HepG2 (cell line): Measurements from ENCODE around the gene TPRN. TPM values are rescaled to one million over a fixed set of nuclear protein-coding genes. Genes with fewer than 3 reads are reported as not detected.

Source experiments
- ATAC-seq: fragments of 200-7000 bp; cut with Tn5 transposase; 3 replicates; pipeline ENCODE4 v1.9.1; 2020; ENCODE audit warnings: mild to moderate bottlenecking, moderate library complexity
- BruUV-seq: library from RNA; stranded (reverse); fragments of 400-500 nt; replicated peaks from 2 replicates; lab custom pipeline; 2021; lab: Mats Ljungman, UMichigan
- CTCF ChIA-PET: fragments of 300-600 bp; formaldehyde crosslinking; extraction: SDS; loops from one replicate; lab custom pipeline; 2021; ENCODE audit warnings: low total read pairs, inconsistent platforms, low intra/inter-chr PET ratio; lab: Yijun Ruan, JAX
- POLR2A ChIA-PET: fragments of 350-600 bp; sonication (Branson Sonifier 250); formaldehyde crosslinking; loops from one replicate; lab custom pipeline; 2020; ENCODE audit warnings: antibody characterized with exemption, inconsistent platforms; lab: Yijun Ruan, JAX
- DNase-seq: peaks from one replicate; pipeline ENCODE4 v3.0.0-alpha.2; 2015; ENCODE audit warnings: low spot score
- FAIRE-seq: peaks from 3 replicates; lab custom pipeline; 2011; peaks lifted over from hg19 to GRCh38; lab: Jason Lieb, UNC
- H2AFZ ChIP-seq: one replicate; pipeline ENCODE4 v1.6.1; 2011; ENCODE audit warnings: low read length, inconsistent platforms
- H3K27ac ChIP-seq: fragments of 300-600 bp; 3 replicates; pipeline ENCODE4 v1.8.0; 2011; ENCODE audit warnings: mixed run types, mild to moderate bottlenecking, mixed read lengths, low read length, inconsistent platforms; ENCODE audit not compliant: insufficient read depth; ENCODE audit errors: extremely low read length
- H3K27me3 ChIP-seq, 2 experiments: fragments of 200-600 bp in 1 of 2; 2 replicates in 1 of 2; 3 replicates in 1 of 2; pipeline versions ENCODE4 v1.6.0 to v1.8.0; 2011; ENCODE audit warnings: low read length in 2 of 2, mild to moderate bottlenecking in 2 of 2, moderate library complexity in 2 of 2, inconsistent platforms in 1 of 2; ENCODE audit not compliant: insufficient read depth in 2 of 2, control insufficient read depth in 1 of 2
- H3K36me3 ChIP-seq, 2 experiments: fragments of 200-600 bp in 1 of 2; replicated peaks in 1 of 2; 2 replicates in 1 of 2; 3 replicates in 1 of 2; pipeline versions ENCODE4 v1.5.1 to v1.8.0; 2011; ENCODE audit warnings: low read length in 2 of 2, inconsistent platforms in 1 of 2; ENCODE audit not compliant: insufficient read depth in 2 of 2, control insufficient read depth in 1 of 2
- H3K4me1 ChIP-seq: 2 replicates; pipeline ENCODE4 v1.5.1; 2012; ENCODE audit warnings: low read length, inconsistent platforms; ENCODE audit not compliant: insufficient read depth
- H3K4me2 ChIP-seq: 2 replicates; pipeline ENCODE4 v1.6.0; 2011; ENCODE audit warnings: low read depth, low read length, inconsistent platforms
- H3K4me3 ChIP-seq, 3 experiments: fragments of 200-600 bp in 1 of 3; sonication (generic), shearing (Covaris generic) in 1 of 3; replicated peaks in 1 of 3; 2 replicates each; pipeline ENCODE4 v1.5.1; 2011 to 2016; ENCODE audit warnings: low read length in 3 of 3, inconsistent platforms in 2 of 3, low read depth in 2 of 3, mild to moderate bottlenecking in 2 of 3, control low read depth in 1 of 3, mixed read lengths in 1 of 3; ENCODE audit not compliant: insufficient read depth in 1 of 3
- H3K79me2 ChIP-seq: one replicate; pipeline ENCODE4 v1.6.1; 2011; ENCODE audit warnings: low read length, inconsistent platforms; ENCODE audit not compliant: insufficient read depth
- H3K9ac ChIP-seq: 2 replicates; pipeline ENCODE4 v1.6.0; 2011; ENCODE audit warnings: mild to moderate bottlenecking, low read depth, low read length, inconsistent platforms; ENCODE audit not compliant: insufficient read depth
- H3K9me3 ChIP-seq: 2 replicates; pipeline ENCODE4 v1.5.1; 2012; ENCODE audit warnings: mild to moderate bottlenecking, low read length
- H4K20me1 ChIP-seq: 2 replicates; pipeline ENCODE4 v1.6.0; 2011; ENCODE audit warnings: inconsistent platforms, mild to moderate bottlenecking, low read length, moderate library complexity; ENCODE audit not compliant: insufficient read depth
- HDAC2 ChIP-seq: sonication (generic); formaldehyde crosslinking; IDR thresholded peaks from 2 replicates; pipeline ENCODE4 v1.4.0; 2020; ENCODE audit warnings: missing genetic modification reagents
- HMG20B ChIP-seq: conservative IDR thresholded peaks from 2 replicates; pipeline ENCODE4 v1.6.1; 2016; ENCODE audit warnings: missing genetic modification reagents, missing compliant biosample characterization
- MATR3 ChIP-seq: sonication (generic); formaldehyde crosslinking; IDR thresholded peaks from 2 replicates; pipeline ENCODE4 v1.4.0; 2020; ENCODE audit warnings: missing genetic modification reagents
- PHF5A ChIP-seq: IDR thresholded peaks from one replicate; pipeline ENCODE4 v1.6.1; 2018; ENCODE audit warnings: low read depth, missing genetic modification reagents; ENCODE audit not compliant: unreplicated experiment
- SALL2 ChIP-seq: sonication (generic); formaldehyde crosslinking; IDR thresholded peaks from 2 replicates; pipeline ENCODE4 v1.8.1; 2023; ENCODE audit warnings: mild to moderate bottlenecking, missing genetic modification reagents, inconsistent platforms
- TARDBP ChIP-seq: sonication (generic); formaldehyde crosslinking; IDR thresholded peaks from 2 replicates; pipeline ENCODE4 v1.8.0; 2022; ENCODE audit warnings: mild to moderate bottlenecking, missing genetic modification reagents
- ZBTB33 ChIP-seq: sonication (generic); formaldehyde crosslinking; IDR thresholded peaks from 2 replicates; pipeline ENCODE4 v1.4.0; 2020; ENCODE audit warnings: missing genetic modification reagents
- ZC3H13 ChIP-seq: sonication (generic); formaldehyde crosslinking; IDR thresholded peaks from 2 replicates; pipeline ENCODE4 v1.8.1; 2023; ENCODE audit warnings: mild to moderate bottlenecking, missing genetic modification reagents, moderate library complexity
- ZNF687 ChIP-seq: sonication (generic); formaldehyde crosslinking; IDR thresholded peaks from 2 replicates; pipeline ENCODE4 v1.5.1; 2020; ENCODE audit warnings: mild to moderate bottlenecking, missing genetic modification reagents, moderate library complexity
- WGBS: methylation state at CpG from one replicate; pipeline ENCODE4 v1.1.6; 2017; ENCODE audit warnings: low lambda C conversion rate; 5-methylcytosine and 5-hydroxymethylcytosine counted together
- in situ Hi-C: cut with HindIII; loops from 2 replicates; pipeline ENCODE4 v1.10.0; 2017; ENCODE audit warnings: low pct_unique_long_range_greater_than_20kb; ENCODE audit not compliant: extremely low pct_ligation_motif_present
- intact Hi-C: fragments of 100-400 bp; cut with micrococcal nuclease; formaldehyde crosslinking; loops from one replicate; pipeline ENCODE4 v1.10.0; 2022; ENCODE audit not compliant: unreplicated experiment
- polyA plus RNA-seq, 8 experiments: library from polyadenylated mRNA; depleted of rRNA in 3 of 8; stranded (reverse) in 7 of 8; unstranded in 1 of 8; fragments of >200 nt; fragmentation: Illumina TruSeq in 4 of 8; extraction: Trizol in 4 of 8; gene quantifications; 2 replicates each; pipeline versions ENCODE4 v1.2.1 to v1.2.3, GENCODE V29; 2011 to 2016; ENCODE audit warnings: low read depth in 4 of 8, missing spikeins in 1 of 8, mixed read lengths in 1 of 8; ENCODE audit not compliant: insufficient read depth in 1 of 8
- total RNA-seq, 5 experiments: library from RNA; depleted of rRNA; stranded (reverse); fragments of >200 nt; fragmentation: Illumina TruSeq; extraction: Trizol; gene quantifications; 2 replicates each; pipeline ENCODE4 v1.2.3, GENCODE V29; 2016; ENCODE audit warnings: low read depth in 1 of 5

Gene TPRN
- total and polyA plus RNA-seq, 2 of the 13 experiments (the other 11 are each of a cell fraction or from before 2014, with no cell fraction given) = 10.1 to 19.2 TPM

- in situ Hi-C loops = no loop called here
- Histone ChIP-seq H3K9ac (no peak overlapping the region), H3K4me3 (peak overlapping the region in 1 of 3 experiments; percentile 83; a peak in 1 of 6 replicates), H3K4me2 (no peak overlapping the region), H4K20me1 (peaks cover 4% of the 10 kb centered on the region; the same call in 1 of the 2 replicates), H3K36me3 (no peaks in the 10 kb centered on the region; a peak in 1 of 5 replicates)
- POLR2A ChIA-PET = interaction anchor here (3.1 to 13.4 kb wide), 4 partner anchors 12 to 27 kb away, joined by 14 to 225 read pairs (median 26); partner anchors contain the start of genes ANAPC2, NDOR1, SSNA1 and TMEM203
- 93% methylated on average over 8 of the region's 30 CpGs for WGBS
- no TSS peak for BruUV-seq
- ATAC-seq (no peak), DNase-seq (no peak)
- no peak for TF ChIP-seq MATR3 (CRISPR knock-in tag)
- TF ChIP-seq HDAC2 (CRISPR knock-in tag) = no peak
- TF ChIP-seq SALL2 (CRISPR knock-in tag) = no peak
- 0 out of 2 replicates have a peak, but pooled peaks have one; percentile 4 for TF ChIP-seq ZC3H13
- no peak for TF ChIP-seq TARDBP (CRISPR knock-in tag)
- TF ChIP-seq, all 625 proteins: peak for 1
- peaks cover 3% of the 10 kb centered on the region for H3K79me2 ChIP-seq
- no peak for FAIRE-seq
- intact Hi-C loops = no loop called here
- CTCF ChIA-PET = no interaction called here
- peaks cover 29% of the 10 kb centered on the region for H3K4me1 ChIP-seq
- H3K9me3 ChIP-seq = no peaks in the 10 kb centered on the region
- no peak overlapping the region for H2AFZ ChIP-seq
- no peak overlapping the region for H3K27ac ChIP-seq
- H3K27me3 ChIP-seq = no peaks in the 10 kb centered on the region
Measured at GRCh38 chr9:137216188-137216965, 15.8 kb upstream of the TPRN start.

- ATAC-seq = no peak
- peaks cover 29% of the 10 kb centered on the region for H3K4me1 ChIP-seq
- no peaks in the 10 kb centered on the region; a peak in 1 of 5 replicates for H3K36me3 ChIP-seq
- ChIA-PET POLR2A (interaction anchor here (1.3 to 13.4 kb wide), 2 partner anchors 11 to 16 kb away, joined by 3 to 225 read pairs; partner anchors contain the start of genes NDOR1, TMEM203 and TPRN), CTCF (no interaction called here)
- H3K27ac ChIP-seq = no peak overlapping the region
- H3K4me3 ChIP-seq = no peak overlapping the region
- H3K79me2 ChIP-seq = peaks cover 3% of the 10 kb centered on the region
- FAIRE-seq = no peak
- no peak overlapping the region for H3K9ac ChIP-seq
- H3K4me2 ChIP-seq = no peak overlapping the region
- no peaks in the 10 kb centered on the region for H3K9me3 ChIP-seq
- H3K27me3 ChIP-seq = no peaks in the 10 kb centered on the region
- TF ChIP-seq ZBTB33 (CRISPR knock-in tag) (no peak), HMG20B (CRISPR knock-in tag) (no peak), PHF5A (CRISPR knock-in tag) (no peak), ZNF687 (CRISPR knock-in tag) (no peak)
- in situ Hi-C loops (no loop called here), intact Hi-C loops (no loop called here)
- no peak for DNase-seq
- peaks cover 4% of the 10 kb centered on the region; the same call in 1 of the 2 replicates for H4K20me1 ChIP-seq
- H2AFZ ChIP-seq = no peak overlapping the region
- no TSS peak for BruUV-seq
- WGBS = 98% methylated on average over 15 of the region's 22 CpGs
Measured at GRCh38 chr9:137215196-137215986, 14.8 kb upstream of the TPRN start.
